ENCODE data around the gene SH3BGR.

DNA sequence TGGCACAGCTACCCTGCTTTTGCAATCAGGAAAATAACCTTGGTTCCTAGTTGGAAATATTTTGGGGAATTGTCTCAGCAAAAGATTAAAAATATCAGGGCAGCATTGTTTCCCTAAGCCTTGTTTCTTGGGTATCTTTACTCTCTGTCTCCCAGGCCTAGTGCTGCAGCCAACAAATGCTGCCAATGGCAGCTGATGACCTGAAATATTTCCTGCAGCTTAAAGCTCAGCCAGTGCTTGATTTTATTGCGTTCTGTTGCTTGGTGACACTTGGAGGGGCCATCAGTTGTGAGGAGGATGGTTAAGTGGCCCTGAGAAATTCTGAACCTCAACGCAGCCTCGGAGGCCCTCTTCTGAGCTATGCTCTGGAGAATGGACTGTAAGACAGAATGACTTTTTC, 101.6 kb downstream of the SH3BGR start:
- TF ChIP-seq POLR2A (IDR thresholded peaks at IDR 0.05): no peak
- TF ChIP-seq, protein P1, sequence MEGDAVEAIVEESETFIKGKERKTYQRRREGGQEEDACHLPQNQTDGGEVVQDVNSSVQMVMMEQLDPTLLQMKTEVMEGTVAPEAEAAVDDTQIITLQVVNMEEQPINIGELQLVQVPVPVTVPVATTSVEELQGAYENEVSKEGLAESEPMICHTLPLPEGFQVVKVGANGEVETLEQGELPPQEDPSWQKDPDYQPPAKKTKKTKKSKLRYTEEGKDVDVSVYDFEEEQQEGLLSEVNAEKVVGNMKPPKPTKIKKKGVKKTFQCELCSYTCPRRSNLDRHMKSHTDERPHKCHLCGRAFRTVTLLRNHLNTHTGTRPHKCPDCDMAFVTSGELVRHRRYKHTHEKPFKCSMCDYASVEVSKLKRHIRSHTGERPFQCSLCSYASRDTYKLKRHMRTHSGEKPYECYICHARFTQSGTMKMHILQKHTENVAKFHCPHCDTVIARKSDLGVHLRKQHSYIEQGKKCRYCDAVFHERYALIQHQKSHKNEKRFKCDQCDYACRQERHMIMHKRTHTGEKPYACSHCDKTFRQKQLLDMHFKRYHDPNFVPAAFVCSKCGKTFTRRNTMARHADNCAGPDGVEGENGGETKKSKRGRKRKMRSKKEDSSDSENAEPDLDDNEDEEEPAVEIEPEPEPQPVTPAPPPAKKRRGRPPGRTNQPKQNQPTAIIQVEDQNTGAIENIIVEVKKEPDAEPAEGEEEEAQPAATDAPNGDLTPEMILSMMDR (IDR thresholded peaks at IDR 0.05): no peak

All from esophagus squamous epithelium (tissue), 4 donors.